COR-L47 (cell line): Measurements from ENCODE around the gene FAM222B.
"Not testable (repeated sequence)": the region's sequence is repeated elsewhere in the genome, so short reads cannot be mapped to it uniquely, and the experiment has no call there.

Source experiments
- DNase-seq: peaks from one replicate; lab custom pipeline; 2025; lab: John Stamatoyannopoulos, UW

Gene FAM222B

DNA sequence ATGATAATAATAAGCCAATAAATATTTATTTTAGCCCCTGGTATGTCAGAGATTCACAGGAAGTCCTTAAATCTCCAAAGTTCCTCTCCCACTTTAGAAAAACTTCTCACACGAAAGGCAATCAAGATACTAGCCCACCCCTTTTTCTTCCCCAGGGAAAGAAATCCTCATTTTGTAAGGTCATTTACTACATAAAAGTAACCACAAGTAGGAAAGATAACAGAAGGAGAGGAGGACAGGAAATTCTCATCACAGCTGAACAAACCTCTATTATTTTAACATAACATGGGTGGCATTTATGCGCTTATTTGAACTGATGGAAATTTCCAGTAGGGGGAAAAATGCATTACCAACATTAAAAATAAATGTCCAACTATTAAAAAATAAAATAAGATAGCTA, 3.4 kb downstream of the FAM222B start:
- DNase-seq = no peak

DNA sequence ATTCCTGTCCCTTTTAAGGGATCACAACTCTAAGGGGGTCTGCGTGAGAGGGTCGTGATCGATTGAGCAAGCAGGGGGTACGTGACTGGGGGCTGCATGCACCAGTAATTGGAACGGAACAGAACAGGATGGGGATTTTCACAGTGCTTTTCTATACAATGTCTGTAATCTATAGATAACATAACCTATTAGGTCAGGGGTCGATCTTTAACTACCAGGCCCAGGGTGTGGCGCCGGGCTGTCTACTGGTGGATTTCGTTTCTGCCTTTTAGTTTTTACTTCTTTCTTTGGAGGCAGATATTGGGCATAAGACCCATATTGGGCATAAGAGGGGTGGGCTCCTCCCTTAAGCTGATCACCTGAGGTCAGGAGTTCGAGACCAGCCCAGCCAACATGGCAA, 6.0 kb downstream of the FAM222B start:
- DNase-seq = not testable (repeated sequence)

DNA sequence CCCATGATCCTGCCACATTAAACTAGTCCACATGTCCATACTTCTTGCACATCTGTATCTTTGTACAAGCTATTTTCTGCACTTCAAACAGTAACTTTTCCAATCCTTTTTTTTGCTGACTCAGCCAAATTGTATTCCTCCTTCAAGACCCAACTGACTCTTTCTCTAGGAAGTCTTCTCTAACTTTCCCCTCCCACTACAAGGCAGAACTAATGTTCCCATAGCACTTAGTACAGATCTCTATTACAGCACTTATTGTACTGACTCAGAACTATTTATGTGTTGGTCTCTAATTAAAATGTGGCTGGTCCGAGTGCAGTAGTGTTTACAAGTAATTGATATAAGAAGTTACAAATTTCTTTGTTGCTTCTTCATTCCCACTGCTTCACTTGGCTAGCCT, 8.2 kb downstream of the FAM222B start:
- DNase-seq = no peak

DNA sequence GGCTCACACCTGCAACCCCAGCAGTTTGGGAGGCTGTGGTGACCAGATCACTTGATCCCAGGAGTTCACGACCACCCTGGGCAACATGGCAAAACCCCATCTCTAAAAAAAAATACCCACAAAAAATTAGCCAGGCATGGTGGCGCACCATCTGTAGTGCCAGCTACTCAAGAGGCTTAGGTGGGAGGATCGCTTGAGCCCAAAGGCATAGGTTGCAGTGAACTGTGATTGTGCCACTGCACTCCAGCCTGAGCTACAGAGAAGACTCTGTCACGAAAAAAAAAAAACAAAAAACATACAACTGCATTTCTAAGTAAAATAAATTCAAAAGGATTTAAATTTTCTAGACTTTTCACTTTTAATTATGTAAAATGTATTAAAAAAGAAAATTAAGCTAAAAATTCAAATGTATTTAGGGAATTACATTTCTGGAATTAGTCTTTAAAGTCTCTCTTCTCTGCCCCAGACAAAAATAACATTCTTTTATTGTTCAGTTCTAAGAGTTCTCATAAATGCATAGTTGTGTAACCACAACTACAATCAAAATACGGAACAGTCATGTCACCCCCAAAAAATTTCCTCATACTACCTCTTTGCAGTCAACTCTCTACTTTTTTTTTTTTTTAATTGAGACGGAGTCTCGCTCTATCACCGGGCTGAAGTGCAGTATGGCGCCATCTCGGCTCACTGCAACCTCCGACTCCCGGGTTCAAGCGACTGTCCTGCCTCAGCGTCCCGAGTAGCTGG, 14.1 kb downstream of the FAM222B start:
- no peak for DNase-seq

DNA sequence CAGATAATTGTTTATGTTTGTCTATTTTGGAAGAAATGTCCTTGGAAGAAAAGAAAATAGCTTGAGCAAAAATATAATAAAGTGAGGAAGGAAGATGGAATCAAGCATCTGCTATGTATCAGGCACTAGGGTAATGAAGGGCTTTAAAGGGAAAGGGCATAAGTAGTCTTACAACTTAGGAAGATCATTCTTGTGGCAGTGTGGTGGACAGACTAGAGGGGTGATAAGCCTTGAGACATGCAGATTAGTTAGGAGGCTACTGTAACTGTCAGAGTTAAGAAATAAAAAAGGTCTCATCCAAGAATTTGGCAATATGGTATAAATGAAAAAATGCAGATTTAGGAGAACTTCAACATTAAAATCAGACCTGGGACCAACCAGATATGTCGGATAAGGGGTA, 14.9 kb downstream of the FAM222B start:
- DNase-seq = no peak

DNA sequence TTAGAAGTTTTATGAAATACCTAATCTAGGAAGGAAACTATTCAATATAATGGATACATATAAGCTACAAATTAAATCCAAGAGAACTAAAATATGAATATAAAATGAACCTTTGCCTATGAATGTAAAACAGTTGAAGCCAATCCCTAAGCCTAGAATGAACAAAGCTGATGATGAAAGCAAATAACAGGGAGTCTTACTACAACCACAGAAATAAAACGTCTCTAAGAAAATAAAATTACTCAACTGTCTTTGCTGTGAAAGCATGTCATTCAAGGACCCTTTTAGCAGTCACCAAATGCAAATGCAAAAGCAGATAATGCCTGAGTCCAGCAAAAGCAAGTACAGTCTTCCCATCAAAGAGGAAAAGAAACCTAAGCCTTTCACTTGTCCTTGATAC, 23.0 kb downstream of the FAM222B start:
- DNase-seq = no peak

DNA sequence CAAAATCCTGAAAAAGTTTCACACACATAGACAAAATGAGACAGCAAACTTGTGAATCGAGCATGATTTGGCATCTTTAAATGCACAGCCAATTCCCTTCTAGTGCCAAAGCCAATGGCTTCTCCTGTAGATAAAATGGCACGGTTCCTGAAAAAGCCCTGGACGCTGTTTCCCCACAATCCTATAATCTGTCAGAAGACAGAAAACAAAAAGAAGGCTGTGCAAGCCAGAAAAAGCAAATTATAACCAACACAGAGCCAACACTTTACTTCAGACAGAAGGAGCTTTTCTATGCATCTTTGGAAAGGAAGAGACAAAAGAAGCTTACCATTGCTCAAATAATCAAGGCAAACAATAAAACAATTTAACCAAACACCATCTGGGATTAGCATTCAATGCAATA, 23.8 kb downstream of the FAM222B start:
- DNase-seq = no peak

DNA sequence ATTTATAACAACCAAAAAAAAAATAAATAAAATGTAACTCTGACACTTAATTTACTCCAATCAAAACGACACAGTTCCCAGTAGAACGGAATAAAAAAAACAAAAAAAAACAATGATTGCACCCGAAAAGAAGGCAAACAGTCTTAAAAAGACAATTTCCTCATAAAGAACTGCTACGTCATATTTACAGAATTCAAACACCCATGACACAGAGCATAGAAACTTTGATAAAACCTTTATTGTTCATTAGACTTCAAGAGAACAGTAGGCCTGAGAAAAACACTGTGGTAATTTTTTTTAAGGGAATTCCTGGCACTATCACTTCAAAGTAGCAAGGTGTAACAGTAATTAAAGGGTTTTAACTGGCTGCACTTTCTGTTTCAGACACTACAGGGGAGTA, 26.1 kb downstream of the FAM222B start:
- DNase-seq = no peak

DNA sequence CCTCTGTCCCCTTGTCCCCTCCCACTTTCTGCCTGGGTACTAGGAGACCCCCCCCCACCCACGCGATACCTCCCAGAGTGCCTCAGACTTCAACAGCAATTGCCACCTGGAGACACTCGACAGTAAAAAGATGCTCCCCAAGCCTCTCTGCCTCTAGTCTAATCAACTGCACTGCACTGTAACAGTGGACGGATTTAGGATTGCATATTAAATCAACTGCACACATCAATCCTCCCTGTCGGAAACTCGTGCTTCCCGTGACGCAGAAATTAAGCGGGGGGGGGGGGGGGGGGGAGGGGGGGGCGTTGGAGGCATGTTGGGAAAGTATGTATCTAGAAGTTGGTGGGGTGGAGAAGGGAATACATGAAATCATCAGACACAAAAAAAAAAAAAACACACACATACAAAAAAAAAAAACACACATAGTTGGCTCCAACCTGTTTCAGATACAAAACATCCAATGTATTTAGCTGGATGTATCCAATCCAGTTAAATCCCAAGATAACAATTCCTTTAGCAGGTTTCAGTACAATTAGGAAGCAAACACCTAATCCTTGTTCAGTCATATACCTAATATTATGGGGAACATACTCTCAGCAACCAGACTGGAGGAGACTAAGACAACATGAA, 29.7 kb downstream of the FAM222B start:
- DNase-seq = peak; percentile 86

DNA sequence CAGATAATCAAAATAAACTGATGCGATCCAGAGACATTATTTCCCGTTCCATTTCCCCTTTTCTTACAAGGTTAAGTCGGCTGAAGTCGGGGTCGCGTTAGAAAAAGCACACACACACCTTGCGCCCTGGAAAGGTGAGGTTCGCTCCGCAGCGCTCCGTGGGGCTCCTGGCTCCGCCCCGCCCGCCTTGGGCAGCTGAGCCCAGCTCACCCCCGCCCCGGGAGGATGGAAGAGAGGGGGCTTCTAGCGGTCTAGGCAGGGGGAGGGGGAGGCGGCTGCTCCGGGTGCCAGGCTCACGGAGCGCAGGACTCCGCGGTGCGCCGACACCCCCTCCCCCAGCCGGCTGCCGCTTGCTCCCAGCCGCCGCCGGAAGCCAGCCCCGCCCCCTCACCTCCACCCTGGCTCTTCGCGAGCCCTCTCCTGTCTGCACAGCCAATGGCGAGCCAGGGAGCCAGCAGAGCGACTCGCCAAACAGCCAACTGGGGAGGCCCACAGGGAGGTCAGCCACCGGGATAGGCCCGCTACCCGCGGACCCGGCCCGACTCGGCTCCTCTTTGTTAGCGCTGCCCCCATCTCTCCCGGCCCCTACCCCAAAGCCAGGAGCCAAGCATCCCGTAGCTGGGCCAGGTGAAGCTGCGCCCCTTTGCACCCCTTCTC, 30.4 kb downstream of the FAM222B start:
- DNase-seq = peak; percentile 97

DNA sequence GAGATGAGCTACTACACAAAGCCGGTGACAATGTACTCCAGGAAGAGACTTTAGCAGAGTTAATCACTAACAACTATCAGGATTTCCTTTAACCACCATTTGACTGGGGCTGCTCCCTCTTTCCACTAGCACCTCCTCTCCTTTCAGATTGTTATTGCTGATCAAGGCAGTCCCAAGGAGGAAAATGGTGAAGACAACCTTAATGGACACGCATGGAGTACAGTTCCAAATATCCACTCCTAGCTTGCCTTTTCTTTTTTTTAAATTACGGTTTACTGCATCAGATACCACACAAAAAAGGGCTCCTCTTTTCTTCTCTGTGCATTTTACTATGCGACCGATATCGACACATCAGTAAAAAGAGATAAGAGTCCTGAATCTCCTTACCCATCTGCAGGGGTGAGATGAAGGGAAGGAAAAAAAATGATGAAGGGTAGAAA, 30.9 kb downstream of the FAM222B start:
- DNase-seq = no peak

DNA sequence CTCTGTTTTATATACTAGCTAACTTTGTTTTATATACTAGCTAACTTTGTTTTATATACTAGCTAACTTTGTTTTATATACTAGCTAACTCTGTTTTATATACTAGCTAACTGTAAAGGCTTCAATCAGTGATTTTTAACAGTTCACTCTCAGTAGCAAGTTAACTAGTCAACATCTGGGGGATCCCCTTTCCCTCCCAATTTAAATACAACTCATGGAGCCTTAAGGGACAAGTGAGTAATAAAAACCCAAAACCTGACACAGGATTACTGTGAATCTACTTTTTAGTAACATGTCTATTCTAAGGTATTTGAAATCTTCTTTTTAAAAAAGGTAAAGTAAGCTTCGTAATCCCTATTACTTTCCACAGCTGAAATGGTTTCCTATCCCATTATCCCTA, 32.2 kb downstream of the FAM222B start:
- DNase-seq = no peak

DNA sequence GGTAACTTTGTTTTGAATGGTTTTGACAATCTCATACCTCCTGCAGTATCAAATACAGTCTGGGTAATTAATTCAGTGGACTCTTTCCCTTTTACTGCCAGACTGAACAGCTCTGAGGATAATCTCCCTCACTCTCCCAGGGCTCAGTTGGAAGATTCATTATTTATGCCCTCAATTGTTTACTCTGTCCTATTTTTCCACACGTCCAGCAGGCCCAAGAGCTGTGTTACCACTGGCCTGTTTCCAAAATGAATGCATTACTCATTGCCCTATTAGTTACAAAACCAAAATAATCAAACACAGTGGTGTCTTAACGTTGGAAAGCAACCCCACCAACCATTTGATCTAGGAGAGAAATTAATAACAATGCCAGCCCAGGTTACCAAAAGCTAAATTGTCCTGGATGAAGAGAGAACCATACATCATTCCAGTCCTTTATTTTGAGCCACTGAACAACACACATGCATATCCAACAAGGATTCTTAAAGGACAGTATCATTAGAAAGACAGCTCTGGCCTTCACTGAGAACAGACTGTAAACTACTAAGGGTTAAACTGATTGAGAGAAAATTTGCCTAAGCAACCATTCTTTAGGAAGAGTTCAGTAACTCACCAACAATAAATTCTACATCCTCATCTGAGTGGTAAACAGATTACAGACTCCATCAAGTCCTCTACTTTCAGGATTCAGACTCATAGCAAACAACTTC, 34.5 kb downstream of the FAM222B start:
- DNase-seq = peak; percentile 75

DNA sequence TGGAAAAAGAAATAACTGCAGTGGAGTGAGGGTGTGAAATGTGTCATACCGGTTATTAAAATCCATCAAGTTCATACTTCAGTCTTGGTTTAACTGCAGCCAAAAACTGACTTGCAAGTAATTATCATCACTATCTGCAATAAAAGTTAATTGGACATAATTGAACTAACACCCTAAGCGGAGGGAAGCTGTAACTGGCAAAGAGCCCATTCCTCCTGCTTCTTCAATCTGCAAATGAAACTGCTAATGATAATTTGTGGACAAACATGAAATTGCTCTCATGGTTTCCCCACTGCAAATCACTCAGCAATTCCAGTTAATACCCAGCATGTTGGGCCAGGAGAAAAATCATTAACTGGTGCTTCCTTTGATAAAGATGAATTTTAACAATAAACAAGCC, 46.5 kb downstream of the FAM222B start:
- DNase-seq = peak; percentile 96

DNA sequence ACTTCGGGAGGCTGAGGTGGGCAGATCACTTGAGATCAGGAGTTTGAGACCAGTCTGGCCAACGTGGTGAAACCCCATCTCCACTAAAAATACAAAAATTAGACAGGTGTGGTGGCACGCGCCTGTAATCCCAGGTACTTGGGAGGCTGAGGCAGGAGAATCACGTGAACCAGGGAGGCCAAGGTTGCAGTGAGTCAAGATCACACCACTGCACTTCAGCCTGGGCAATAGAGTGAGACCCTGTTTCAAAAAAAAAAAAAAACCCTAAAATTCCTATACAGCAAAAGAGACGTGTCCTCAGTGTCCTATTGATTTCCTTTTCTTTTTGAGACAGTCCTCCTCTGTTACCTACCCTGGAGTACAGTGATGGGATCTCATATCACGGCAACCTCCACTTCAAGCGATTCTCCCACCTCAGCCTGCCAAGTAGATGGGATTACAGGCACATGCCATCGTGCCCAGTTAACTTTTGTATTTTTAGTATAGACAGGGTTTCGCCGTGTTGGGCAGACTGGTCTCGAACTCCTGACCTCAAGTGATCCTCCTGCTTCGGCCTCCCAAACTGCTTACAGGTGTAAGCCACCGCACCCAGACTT, 47.6 kb downstream of the FAM222B start:
- not testable (repeated sequence) for DNase-seq

DNA sequence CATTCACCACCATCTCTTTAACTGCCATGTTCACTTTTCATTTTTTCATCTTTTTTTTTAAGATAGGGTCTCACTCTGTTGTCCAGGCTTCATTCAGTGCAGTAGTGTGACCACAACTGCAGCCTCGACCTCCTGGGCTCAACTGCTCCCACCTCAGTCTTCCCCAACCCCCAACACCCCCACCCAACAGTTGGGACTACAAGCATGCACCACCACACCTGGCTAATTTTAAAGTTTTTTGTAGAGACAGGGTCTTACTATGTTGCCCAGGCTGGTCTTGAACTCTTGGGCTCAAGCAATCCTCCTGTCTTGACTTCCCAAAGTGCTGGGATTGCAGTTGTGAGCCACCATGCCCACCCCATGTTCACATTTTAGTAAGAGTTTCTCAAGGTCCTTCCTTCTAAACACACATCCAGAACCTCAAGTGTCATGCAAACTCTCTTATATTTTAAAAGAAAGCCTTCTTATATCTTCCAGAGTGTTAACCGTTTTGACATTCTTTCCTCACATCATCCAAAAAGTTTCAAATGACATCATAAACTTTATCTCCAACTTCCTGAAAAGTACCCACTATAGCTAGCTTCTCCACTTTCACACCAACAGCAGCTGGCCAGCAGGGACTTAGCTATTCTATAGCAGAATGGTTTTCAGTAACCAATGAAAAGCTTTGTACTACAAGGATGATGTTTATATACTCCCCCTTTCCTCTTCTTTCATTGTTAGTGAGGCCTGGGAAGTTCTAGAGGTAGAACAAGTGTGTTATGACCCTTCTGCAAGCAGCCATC, 49.5 kb downstream of the FAM222B start:
- no peak for DNase-seq

DNA sequence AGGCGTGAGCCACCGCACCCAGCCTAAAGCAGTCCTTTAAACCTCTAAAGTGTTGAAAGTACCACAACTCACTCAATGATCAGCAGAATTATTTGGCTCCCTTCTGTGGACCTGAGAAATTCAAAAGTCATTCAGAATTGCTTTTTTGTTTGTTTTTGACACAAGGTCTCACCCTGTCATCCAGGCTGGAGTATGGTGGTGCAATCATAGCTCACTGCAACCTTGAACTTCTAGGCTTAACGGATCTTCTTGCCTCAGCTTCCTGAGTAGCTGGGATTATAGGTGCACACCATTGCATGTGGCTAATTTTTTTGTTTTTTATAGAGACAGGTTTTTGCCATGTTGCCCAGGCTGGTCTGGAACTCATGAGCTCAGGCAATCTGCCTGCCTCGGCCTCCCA, 54.5 kb downstream of the FAM222B start:
- DNase-seq = no peak

DNA sequence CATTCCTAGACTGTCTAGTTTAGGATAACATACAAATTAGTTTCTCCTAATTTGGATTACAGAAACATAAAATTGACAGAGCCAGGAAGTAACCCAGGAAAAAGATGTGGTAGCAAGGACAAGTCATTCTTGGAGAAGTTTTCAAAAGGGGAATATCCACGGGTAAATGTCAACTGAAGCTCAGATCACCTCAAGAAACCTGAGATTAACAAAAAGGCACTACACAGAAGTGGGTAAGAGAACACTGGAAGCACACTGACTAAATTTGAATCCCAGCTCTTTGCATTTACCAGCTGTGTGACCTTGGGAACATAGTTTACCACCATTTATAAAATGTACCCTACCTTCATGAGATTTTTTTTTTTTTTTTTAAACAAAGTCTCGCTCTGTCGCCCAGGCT, 59.4 kb downstream of the FAM222B start:
- DNase-seq = no peak

DNA sequence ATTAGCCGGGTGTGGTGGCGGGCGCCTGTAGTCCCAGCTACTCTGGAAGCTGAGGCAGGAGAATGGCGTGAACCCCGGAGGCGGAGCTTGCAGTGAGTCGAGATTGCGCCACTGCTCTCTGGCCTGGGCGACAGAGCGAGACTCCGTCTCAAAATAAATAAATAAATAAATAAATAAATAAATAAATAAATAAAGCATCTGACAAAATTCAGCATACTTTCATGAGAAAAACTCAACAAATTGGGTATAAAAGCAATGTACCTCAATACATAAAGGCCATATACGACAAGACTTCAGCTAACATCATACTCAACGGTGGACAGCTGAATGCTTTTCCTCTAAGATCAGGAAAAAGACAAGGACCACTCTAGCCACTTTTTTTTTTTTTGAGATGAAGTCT, 63.0 kb downstream of the FAM222B start:
- DNase-seq = not testable (repeated sequence)

DNA sequence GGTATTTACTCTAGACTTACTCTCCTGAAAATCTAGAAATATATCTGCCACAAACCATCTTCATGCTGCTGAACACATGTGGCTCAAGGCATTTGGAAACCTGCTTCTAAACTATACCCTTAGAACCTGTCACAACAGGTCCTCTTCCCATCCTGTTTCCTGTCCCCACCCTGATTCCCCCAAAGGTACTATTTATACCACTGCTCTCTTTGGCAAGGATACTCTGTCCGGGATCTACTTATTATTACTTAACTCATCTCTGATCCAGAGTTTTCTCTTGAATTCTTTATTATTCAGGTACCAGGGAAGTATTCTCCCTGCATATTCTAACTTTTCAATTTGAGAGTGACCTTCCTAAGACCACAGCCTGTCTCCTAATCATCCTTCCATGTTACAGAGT, 65.4 kb downstream of the FAM222B start:
- DNase-seq = no peak

DNA sequence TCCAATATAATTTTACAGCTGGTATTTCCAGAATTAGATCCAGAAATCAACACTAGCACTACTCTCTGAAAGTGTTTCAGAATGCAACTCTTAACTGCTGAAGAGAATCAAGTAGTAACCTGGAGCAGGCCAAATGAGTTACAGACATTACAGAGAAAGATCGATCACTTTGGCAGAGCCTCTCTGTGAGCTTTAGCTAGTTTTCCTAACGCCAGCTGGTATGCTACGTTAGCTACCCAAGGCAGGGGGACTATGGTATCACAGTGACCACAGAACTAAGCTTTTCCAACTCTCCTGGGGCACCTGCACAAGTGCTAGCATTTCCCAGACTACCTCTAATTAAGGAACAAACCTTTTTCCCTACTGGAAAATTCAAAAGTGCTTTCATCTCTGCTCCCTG, 68.4 kb downstream of the FAM222B start:
- no peak for DNase-seq

DNA sequence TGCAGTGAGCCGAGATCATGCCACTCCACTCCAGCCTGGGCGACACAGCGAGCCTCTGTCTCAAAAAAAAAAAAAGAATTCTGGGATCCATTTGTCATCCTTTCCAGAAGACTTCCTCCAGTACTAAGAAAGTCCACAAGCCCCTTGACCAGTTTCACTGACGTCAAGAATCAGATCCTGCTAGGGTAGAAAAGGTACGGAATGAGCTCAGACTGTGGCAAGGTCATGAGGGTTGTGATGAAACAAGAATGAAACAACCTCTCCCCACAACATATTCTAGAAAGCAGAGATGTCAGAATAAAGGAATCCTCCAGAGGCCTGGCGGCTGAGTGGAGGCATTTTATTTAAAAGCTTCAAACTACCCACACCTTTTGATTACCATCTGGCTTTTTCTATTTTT, 68.9 kb downstream of the FAM222B start:
- no peak for DNase-seq
